Measurements from ENCODE around the gene SLC4A5. TPM values are rescaled to one million over a fixed set of nuclear protein-coding genes. Genes with fewer than 3 reads are reported as not detected.
A peak's percentile ranks its signal among the peaks of the same experiment; 100 is the strongest.
"Not testable (repeated sequence)": the region's sequence is repeated elsewhere in the genome, so short reads cannot be mapped to it uniquely, and the experiment has no call there.

The SLC4A5 gene
- total RNA-seq, 4 donors from 2014 or later, result 0.24 to 3.8 (median 0.59) TPM

- no peaks in the 10 kb centered on the region for H3K9me3 ChIP-seq
- no peaks in the 10 kb centered on the region for H3K27me3 ChIP-seq
- no peak overlapping the region for H3K27ac ChIP-seq
- TF ChIP-seq CTCF (IDR thresholded peaks at IDR 0.05 in 4 of 5, conservative IDR thresholded peaks at IDR 0.05 in 1 of 5), result no peak
- no peak for TF ChIP-seq POLR2A (IDR thresholded peaks at IDR 0.05)
- peaks cover 3 to 9% of the 10 kb centered on the region in 2 donors for H3K4me1 ChIP-seq
- no peak for ATAC-seq
- no peaks in the 10 kb centered on the region for H3K36me3 ChIP-seq
- no peak for DNase-seq
- in situ Hi-C loops (cut with MboI; ENCODE audit: low sequenced_read_pairs in 4 of 4) (no loop called here), intact Hi-C loops (cut with DNase I; ENCODE audit: low total_unique reads) (no loop called here)
- no peak overlapping the region for H3K4me3 ChIP-seq
These were observed 154.5 kb downstream of the SLC4A5 start for GRCh38 chr2:74188696-74189095.

- TF ChIP-seq POLR2A (IDR thresholded peaks at IDR 0.05) (no peak), CTCF (IDR thresholded peaks at IDR 0.05 in 4 of 5, conservative IDR thresholded peaks at IDR 0.05 in 1 of 5) (no peak)
- H3K4me3 ChIP-seq, result no peak overlapping the region
- DNase-seq (peak; percentile 18 to 73), ATAC-seq (peak; percentile 89 to 96)
- H3K27me3 ChIP-seq, result no peaks in the 10 kb centered on the region
- no peaks in the 10 kb centered on the region for H3K9me3 ChIP-seq
- intact Hi-C loops (cut with DNase I; ENCODE audit: low total_unique reads) (no loop called here), in situ Hi-C loops (cut with MboI; ENCODE audit: low sequenced_read_pairs in 4 of 4) (no loop called here)
- peak overlapping the region in 1 of 4 donors; percentile 18 for H3K27ac ChIP-seq
- H3K4me1 ChIP-seq, result peaks cover 3 to 9% of the 10 kb centered on the region in 2 donors
- H3K36me3 ChIP-seq, result no peaks in the 10 kb centered on the region
These were observed 155.1 kb downstream of the SLC4A5 start for GRCh38 chr2:74188018-74188601.

- DNase-seq; ATAC-seq; H3K4me1 ChIP-seq; intact Hi-C loops (cut with DNase I; ENCODE audit: low total_unique reads); H3K27me3 ChIP-seq; H3K9me3 ChIP-seq; H3K4me3 ChIP-seq; H3K36me3 ChIP-seq; in situ Hi-C loops (cut with MboI; ENCODE audit: low sequenced_read_pairs in 4 of 4); H3K27ac ChIP-seq: not testable (repeated sequence)
These were observed 156.5 kb downstream of the SLC4A5 start for GRCh38 chr2:74186706-74187105.

GRCh38 chr2:74186038-74186437, 157.2 kb downstream of the SLC4A5 start:
- Histone ChIP-seq H3K27me3 (no peaks in the 10 kb centered on the region), H3K36me3 (no peaks in the 10 kb centered on the region), H3K9me3 (no peaks in the 10 kb centered on the region), H3K27ac (no peak overlapping the region), H3K4me3 (no peak overlapping the region), H3K4me1 (peaks cover 3 to 9% of the 10 kb centered on the region in 2 donors)
- TF ChIP-seq CTCF (IDR thresholded peaks at IDR 0.05 in 4 of 5, conservative IDR thresholded peaks at IDR 0.05 in 1 of 5), result no peak
- TF ChIP-seq POLR2A (IDR thresholded peaks at IDR 0.05), result no peak
- intact Hi-C loops (cut with DNase I; ENCODE audit: low total_unique reads) (no loop called here), in situ Hi-C loops (cut with MboI; ENCODE audit: low sequenced_read_pairs in 4 of 4) (no loop called here)
- peak; percentile 11 to 23 for DNase-seq
- no peak for ATAC-seq

GRCh38 chr2:74183878-74184277, 159.3 kb downstream of the SLC4A5 start:
- intact Hi-C loops (cut with DNase I; ENCODE audit: low total_unique reads), result no loop called here
- in situ Hi-C loops (cut with MboI; ENCODE audit: low sequenced_read_pairs in 4 of 4), result no loop called here
- H3K27ac ChIP-seq, result no peak overlapping the region

More at GRCh38 chr2:74183878-74184277, 159.3 kb downstream of the SLC4A5 start:
- TF ChIP-seq POLR2A (IDR thresholded peaks at IDR 0.05) (no peak), CTCF (IDR thresholded peaks at IDR 0.05 in 4 of 5, conservative IDR thresholded peaks at IDR 0.05 in 1 of 5) (no peak)
- Histone ChIP-seq H3K4me3 (no peak overlapping the region), H3K36me3 (no peaks in the 10 kb centered on the region), H3K27me3 (no peaks in the 10 kb centered on the region), H3K9me3 (no peaks in the 10 kb centered on the region), H3K4me1 (peaks cover 3 to 9% of the 10 kb centered on the region in 2 donors)
- DNase-seq (no peak), ATAC-seq (no peak)

All from gastrocnemius medialis (tissue), 4 donors.